OCI-LY7 (cell line): ENCODE measurements around the gene DNAJC1.

Experiments used
- CTCF ChIP-seq: fragments of 200-600 bp; sonication (generic); conservative IDR thresholded peaks from 2 replicates; pipeline ENCODE4 v1.5.1; 2014; ENCODE audit warnings: mild to moderate bottlenecking, antibody characterized with exemption, low read length, moderate library complexity, mixed read lengths
- EZH2phosphoT487 ChIP-seq: fragments of 200-600 bp; sonication (generic); IDR thresholded peaks from 2 replicates; pipeline ENCODE4 v1.6.1; 2018; ENCODE audit warnings: low read depth, borderline replicate concordance, mild to moderate bottlenecking, mixed run types, antibody characterized with exemption, low read length, moderate library complexity, mixed read lengths

GRCh38 chr10:21825345-21825744 is 178.2 kb downstream of the DNAJC1 start:
- no peak for TF ChIP-seq CTCF
- no peak for TF ChIP-seq EZH2phosphoT487
